GM18508 (cell line): Measurements from ENCODE around the gene LSP1.
"Not testable (repeated sequence)": the region's sequence is repeated elsewhere in the genome, so short reads cannot be mapped to it uniquely, and the experiment has no call there.

ENCODE experiments used
- ATAC-seq: cut with Tn5 transposase; IDR thresholded peaks from one replicate; pipeline ENCODE4 v1.9.1; 2021; ENCODE audit warnings: moderate number of reproducible peaks; ENCODE audit not compliant: insufficient read depth, unreplicated experiment

The LSP1 gene

DNA sequence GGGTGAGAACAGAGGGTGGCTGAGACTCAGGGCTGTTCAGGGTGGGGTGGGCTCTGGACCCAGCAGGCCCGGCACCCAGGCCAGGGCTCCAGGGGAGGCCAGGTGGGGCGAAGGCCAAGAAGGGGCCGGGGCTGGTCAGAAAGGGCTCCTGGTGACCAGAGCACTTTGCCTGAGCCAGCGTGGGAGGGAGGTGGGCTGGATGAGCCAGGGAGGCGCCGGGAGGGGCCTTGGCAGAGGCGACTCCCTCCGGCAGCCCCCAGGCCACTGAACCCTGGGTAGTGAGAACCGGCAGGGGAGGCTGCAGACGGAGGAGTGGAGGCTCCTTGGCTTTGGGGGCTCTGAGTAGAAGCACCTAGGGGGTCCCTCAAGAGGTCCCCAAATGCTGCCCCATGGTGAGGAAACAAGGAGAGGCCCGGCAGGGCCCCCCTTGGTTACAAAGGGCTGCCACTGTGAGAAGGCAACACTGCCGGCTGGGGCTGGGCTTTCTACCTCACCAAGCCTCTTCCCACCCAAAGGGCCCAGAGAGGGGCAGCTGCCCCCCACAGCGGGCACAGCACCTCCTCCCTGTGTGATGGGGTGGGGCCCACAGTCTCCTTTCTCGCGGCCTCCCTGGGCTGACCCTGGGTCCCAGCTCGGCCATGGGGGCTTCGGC, 21.7 kb downstream of the LSP1 start:
- ATAC-seq = not testable (repeated sequence)

DNA sequence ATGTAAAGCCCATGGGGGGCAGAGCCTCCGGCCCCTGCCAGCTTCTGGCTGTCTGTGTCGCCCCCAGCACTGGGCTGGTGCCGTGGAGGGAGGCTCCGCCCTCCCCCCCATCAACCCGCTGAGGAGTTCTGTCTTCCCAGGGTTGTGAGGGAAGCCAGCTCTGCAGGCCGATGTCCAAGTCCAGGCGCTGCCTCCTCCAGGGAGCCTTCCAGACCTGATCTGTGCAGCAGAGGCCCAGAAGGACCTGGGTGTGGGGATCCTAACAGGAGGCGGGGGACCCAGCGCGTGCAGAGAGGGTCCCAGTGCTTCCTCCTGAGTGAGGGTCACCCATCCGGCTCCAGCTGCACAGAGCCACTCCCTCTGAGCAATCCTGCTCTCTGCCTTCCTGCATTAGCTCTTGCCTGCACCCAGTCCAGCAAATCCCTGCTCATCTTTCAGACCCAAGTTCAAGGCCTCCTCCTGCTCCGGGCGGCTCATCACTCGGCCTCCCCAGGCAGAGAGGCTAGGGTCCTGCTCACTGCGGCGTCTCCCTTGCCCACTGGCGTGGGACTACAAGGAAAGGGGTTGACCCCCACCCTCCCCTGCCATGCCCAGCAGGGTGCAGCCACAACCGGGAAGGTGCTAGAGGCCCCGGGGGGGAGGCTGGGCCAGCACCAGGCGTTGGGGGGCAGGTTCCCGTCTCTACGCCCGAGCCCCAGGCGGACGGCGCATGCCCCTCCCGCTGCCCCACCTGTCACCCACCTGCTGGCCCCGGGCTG, 22.4 kb downstream of the LSP1 start:
- ATAC-seq = no peak

DNA sequence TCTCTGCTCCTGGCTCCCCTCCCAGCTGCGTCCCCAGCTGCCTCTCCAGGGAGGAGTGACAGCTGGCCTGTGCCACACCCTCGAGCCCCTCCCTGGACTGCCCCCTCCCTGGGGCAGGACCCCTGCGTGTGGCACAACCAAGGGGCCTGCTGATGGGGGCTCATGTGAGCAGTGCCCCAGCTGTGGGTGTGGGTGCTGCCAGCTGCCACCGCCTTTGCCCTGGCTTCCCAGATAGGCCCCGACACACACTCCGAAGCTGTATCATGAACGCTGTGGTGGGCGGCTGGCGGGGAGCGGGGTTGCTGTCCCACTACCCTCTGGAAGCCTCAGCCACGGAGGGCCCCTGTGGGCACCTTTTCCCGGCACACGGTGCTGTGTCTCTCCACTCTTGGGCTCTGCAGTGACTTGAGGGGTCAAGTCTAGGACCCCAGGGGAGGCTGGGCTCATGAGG, 23.0 kb downstream of the LSP1 start:
- not testable (repeated sequence) for ATAC-seq

DNA sequence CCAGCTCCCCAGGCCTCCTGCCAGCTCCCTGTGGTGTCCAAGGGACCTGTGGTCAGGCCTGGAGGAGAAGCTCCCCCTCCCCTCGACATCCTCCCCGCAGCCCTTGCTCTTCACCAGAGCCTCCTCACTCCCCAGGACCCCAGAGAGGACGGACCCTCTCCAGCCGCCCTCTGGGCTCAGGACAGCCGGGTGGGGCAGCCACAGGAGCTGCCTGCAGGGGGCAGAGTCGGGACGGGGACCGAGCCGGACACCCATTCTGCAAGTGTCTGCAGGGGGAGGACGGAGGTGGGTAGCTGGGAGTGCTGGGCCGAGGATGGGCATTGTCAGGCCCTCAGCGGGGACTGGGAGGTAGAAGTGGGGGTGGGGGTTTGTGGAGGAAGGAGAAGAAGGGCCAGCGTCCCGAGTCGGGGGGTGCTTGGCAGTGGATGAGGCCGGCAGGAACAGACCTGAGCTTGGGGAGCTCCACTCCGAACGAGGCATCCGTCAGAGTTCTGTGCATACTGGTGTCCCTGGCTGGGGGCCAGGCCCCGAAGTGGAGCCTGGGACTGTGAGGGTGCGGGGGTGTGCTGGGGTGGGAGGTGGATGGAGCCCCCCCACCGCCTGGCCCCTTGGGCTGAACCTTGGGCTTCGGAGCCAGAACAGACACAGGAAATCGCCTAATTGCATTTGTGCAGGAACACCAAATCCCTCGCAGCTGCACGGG, 23.6 kb downstream of the LSP1 start:
- ATAC-seq = no peak

DNA sequence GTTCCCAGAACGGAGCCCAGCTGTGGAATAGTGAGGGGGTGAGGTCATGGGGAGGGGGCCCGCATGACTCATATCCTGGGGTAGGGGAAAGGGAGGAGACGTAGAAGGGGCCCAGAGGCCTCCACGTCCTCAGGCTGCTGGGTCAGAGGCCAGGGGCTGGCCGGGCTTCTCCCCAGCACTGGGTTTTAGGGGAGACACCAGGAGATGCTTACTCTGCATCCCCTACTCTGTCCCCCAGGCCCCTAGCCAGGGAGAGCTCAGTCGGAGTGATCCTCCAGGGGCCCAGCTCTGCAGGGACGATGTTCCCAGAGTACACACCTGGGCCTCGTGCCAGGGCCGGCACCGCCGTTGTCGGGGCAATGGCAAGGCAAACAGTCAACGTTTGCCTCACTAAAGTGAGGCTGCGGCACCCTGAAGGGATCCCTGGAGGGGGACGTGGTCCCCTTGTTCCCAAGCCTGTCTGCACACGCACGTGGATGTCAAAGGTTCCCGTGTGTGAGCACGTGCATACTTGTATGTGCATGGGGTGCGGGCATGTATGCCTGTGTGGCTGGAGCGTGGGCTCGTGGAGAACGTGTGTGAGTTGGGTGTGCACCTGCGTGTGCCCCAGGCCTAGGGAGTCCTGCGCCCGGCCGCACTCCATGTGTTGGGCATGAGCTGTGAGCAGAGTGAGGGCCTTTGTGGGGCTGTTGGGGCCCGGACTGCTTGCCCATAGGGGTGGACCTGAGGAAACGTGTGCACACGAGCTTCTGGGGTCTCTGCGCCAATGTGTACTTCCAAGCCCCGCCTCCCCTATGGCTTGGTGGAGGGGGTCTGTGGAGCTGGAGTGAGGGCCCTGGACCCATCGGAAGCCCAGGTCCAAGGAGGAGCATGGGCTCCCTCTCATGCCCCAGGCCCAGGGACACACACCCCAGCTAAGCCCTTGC, 24.6 kb downstream of the LSP1 start:
- ATAC-seq = no peak

DNA sequence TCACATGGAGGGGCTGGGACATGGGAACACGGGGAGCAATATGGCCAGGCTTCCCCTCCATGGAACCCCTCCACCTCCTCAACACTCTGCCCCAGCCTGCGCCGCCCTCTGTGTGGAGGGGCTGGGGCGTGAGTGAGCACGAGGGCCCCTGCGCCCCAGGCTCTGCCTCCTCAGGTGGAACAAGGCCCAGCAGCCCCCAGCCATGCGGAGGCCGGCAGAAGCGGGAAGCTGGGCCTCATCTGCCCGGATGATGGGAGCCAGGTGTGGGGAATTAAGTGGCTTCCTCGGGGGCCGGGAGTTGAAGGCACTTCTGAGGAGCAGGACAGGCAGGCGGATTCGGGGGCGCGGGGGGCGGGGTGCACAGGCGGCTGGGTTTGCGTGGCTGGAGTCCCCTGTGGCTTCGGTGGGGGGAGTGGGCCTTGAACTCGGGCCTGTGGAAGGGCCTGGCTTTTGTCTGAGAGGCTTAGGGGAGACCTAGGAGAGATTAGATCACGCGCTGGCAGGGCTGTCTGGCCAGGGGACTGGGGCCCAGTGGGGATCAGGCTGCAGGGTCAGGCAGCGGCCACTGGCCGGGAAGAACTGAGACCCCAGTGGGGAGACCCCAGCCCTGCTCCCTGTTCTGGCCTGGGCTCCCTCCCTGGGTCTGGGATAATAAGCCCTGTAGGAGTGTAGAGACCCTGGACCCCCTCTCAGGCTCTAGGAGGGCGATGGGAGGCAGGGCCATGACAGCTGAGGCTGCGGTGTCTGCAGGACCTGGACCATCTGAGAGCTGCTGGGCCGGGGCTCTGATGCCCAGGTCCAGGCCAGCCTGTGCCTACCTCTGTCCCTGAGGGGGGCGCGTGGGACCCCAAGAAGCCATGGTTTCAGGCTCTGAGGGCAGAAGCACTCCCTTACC, 25.5 kb downstream of the LSP1 start:
- ATAC-seq = no peak

DNA sequence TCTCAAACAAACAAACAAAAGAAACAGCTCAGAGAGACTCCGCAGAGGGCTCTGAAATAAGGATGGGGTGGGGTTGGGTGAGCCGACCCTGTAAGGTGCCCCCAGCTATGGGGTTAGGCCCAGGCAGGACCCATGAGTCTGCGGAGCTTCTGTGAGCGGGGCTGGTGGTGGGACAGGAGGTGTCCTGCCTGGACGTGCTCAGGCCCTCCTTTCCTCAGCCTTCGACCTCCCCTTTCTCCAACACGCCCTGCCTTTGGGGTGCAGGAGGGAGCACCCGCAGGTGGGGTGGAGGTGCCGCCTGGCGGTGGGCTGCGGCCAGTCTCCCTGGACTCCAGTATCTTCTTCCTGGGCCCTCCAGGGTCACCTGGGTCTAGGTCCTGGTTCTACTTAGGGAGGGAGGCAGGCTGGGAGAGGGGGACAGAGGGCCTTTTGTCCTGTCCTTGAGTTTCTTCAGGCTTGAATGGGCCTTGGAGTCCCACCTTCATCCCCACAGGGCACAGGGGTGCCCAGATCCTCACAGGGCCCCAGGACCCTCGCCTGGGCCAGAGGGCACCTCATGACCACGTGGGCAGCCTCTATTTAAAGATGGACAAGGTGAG, 26.6 kb downstream of the LSP1 start:
- ATAC-seq = no peak

DNA sequence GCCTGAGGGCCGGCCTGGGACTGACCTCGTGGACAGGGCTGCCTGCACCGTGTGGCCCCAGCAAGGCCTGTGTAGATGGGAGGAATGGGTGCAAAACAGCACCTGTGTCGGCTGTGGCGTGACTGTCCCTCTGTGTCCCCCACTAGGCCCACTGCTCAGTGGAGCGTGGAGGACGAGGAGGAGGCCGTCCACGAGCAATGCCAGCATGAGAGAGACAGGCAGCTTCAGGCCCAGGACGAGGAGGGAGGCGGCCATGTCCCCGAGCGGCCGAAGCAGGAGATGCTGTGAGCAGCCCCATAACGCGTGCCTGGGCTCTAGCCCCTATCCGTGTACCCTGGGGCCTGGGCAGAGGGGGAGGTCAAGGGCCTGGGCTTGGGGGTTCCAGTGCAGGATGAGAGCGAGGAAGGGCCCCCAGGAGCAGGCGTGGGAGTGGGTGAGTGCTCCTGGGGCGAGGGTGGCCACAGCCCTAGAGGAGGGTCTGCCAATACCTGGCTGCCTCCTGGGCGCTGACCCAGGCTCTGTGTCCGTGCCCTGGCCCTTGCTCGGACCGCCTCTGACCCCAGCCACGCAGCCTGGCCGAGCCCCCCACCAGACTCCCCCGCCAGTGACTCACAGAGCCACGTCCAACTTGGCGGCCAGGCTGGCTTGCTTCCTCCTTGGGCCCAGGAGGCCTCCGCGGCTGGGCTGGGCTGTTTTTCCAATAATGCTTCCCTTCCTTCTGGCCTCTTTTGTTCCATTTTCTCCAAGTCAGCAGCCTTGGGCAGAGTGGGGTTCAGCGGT, 27.2 kb downstream of the LSP1 start:
- ATAC-seq = no peak

DNA sequence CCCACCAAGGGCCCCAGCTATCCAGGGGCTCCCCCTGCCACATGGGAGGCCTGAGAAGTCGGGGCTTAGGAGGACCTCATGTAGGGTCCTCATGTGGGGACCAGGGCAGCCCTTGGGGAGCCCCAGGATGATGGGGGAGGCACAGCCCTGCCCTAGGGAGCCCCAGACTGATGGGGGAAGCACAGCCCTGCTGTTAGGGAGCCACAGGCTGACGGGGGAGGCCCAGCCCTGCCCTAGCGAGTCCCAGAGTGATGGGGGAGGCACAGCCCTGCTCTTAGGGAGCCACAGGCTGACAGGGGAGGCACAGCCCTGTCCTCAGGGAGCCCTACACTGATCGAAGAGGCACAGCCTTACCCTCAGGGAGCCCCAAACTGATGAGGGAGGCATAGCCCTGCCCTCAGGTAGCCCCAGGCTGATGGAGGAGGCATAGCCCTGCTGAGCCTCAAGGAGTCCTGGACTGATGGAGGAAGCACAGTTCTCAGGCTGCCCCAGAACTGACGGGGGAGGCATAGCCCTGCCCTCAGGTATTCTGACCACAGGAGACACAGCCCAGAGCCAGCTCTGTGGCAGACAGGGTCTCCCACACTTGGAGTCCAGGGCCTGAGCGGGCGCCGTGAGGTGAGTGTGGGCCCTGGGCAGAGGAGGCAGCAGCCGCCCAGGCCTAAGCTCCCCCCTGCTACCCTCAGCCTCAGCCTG, 28.0 kb downstream of the LSP1 start:
- no peak for ATAC-seq

DNA sequence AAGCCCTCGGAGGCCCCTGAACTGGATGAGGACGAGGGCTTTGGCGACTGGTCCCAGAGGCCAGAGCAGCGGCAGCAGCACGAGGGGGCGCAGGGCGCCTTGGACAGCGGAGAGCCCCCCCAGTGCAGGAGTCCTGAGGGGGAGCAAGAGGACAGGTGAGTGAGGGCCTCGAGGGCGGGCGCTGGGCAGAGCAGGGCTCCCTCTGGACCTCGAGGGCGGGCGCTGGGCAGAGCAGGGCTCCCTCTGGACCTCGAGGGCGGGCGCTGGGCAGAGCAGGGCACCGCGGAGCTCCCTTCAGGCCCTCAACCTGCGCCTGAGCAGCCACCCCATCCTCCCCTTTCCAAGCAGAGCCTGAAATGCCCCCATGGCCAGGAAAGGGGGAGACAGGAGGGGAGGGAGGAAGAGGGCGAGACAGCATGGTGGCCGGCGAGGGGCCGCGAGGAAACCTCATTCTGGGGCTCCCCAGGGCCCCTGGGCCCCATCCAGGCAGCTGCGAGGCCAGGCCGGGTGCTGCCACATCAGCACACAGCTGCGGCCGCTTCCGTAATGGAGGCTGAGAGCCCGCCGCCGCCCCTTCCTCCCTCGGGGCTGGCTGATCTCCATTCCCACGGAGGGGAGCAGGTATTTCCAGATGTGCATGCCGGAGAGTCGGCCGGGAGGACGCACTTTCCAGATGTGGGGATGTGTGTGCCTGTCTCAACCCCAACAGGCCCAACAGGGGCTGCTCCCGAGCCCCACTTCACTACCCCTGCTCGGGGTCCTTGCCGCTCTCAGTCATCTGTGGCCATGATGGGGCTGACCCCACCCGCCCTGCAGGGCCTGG, 28.8 kb downstream of the LSP1 start:
- ATAC-seq = no peak

DNA sequence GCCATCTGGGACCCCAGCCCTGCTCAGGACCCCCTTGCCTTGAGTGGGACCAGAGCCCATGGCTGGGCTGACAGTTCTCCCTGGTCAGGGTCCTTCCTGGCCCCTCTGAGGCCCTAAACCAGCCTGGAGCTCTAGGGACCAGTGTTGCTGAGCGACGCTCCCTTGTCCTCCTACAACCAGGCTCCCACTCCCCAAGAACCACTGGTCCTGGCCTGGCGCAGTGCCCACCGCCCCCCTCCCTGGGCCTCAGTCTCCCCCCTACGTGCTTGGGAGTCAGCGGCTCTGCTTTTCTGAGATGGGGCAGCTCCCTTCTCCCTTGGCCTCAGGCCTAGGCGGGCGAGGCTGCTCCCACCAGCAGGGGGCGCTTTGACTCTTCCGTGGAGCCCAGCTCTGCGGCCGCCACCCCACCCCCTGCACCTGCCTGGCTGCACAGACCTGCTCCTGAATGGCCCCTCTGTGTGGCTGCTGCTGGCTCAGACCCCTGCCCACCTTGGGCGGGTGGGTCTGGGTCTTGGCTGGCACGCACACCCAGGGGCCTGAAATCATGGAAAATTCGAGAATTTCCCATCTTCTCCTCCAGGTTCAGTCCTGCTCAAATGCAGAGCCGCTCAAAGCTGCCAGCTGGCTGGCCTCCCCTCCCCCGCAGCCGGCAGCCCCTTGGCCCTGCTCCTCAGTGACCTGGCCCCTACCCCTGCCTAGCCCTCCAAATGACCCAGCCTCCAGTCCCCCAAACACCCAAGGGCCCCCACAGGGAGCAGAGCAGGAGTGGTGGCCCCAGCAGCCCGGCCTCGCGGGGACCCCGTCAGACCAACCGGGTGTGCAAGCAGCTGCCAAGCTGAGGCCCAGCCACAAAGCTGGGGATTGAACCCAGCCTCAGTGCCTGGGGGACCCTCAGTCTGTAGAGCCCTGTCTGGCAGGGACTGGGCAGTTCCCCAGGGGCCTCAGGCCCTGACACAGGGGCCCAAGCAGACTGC, 29.7 kb downstream of the LSP1 start:
- ATAC-seq = no peak

DNA sequence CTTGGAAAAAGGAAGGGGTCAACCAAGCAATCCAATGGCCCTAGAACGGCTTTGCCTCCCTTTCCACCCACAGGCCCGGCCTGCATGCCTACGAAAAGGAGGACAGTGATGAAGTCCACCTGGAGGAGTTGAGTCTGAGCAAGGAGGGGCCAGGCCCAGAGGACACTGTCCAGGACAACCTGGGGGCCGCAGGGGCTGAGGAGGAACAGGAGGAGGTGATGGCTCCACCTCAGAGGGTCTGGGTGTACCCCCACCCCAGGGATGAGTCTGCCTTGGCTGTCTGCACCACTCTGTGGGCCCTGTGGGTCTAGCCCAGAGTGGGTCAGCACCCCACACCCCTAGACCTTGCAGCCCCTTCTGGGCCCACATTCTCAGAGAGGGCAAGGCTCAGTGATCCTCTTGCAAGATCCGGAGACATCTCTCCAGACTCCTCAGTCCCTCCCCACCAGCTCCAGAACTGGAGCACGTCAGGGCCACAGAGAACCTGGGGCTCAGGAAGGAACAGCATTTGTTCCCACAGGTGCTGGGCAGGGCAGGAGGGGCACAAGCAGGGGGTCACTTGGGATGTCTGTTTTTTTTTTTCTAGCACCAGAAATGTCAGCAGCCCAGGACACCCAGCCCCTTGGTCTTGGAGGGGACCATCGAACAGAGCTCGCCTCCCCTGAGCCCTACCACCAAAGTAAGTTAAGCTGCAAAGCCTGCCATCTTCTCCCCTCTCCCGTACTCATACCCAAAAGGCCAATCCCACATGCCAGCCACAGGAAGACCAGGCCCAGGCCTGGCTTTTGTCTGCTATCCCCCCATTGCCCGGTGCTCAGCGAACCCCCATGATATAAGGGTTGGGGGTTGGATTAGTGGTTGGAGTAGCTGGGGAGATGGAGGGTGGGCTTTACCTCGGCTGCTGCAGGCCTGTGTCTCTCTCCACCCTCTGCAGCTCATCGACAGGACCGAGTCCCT, 30.7 kb downstream of the LSP1 start:
- no peak for ATAC-seq

DNA sequence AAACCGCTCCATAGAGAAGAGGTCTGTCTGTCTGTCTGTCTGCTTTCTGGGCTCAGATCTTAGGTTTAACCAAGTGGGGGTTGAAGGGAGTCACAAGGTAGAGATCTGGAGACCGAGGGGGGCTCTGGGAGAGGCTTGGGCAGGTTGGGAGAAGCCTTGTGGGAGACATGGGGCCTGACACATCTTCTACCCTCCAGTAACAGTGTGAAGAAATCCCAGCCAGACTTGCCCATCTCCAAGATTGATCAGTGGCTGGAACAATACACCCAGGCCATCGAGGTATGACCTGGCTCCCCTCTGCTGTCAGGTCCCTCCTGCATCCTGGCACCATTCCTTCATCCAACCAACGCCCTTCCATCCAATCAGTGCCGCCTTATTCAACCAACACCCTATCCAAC, 31.4 kb downstream of the LSP1 start:
- no peak for ATAC-seq

DNA sequence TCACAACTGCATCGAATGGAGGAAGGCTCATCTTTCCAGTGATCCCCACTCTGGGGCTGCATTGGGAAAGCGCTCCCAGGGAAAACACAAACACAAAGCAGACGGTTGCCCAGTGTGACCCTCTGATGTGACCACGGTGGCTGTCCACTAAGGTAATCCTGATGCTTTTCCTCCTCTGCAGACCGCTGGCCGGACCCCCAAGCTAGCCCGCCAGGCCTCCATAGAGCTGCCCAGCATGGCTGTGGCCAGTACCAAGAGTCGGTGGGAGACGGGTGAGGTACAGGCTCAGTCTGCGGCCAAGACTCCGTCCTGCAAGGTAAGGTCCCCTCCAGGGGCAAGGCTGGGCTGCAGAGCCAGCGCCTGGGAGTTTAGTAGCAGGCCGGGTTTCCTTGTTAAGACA, 33.7 kb downstream of the LSP1 start:
- not testable (repeated sequence) for ATAC-seq
